Activated CD4-positive, CD25-positive, alpha-beta regulatory T cell (primary cell): ENCODE data around the gene RNF207.

Experiments
- DNase-seq, 4 experiments: peaks; one replicate each; lab custom pipeline; 2025; lab: John Stamatoyannopoulos, UW

The RNF207 gene

DNA sequence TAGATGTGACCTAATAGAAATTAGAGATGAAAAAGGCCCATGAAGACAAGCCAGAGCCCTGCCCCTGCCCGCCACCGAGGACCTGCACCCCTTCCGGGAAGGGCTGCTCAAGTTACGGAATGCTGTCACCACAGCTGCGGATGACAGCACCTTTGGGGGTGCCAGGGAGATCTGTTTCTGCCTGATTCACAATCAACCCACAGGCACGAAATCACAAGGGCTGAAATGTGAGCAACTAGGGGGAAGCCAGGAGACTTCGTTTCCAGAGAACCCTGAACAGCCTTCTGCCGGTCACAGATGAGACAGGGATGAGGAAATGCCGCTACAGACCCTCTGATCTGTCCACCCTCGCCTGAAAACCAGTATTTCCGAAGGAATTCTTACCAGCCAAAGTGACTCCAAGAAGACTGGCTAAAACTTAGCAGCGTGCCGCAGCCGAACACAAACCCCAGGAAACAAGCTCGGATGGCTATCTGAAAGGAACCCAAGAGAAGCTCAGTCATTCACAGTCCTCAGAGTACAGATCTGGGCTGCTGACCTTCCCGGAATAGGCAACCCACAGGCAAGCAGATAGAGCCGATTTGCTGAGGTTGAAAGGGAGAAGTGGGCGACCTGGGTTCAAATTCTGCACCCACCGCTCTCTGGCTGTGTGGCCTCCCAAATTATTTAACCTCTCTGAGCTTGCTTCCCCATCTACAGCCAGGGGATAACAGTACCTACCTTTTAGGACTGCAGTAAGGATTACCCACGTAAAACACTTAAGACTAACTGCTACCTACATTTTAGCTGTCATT, 28.8 kb downstream of the RNF207 start:
- DNase-seq: no peak

DNA sequence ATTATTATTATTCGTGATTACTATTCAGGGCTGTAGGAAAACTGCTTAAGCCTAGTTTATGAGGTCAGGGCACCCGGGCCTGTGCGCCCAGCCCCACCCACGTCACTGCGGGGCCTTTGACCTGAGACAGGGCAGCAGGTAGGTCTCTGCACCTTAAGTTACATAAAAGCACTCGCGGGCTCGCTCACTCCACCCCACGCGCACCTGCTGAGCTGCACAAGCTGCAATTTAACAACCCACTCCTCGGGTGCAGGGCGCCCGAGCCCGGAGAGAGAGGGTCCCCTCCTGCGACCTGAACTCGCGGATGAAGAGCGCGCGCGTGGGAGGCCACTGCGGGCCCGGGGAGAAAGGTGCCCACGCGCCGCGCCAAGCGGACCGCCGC, 29.4 kb downstream of the RNF207 start:
- no peak for DNase-seq

GRCh38 chr1:6237093-6237492, 31.2 kb downstream of the RNF207 start:
- DNase-seq: no peak

GRCh38 chr1:6239213-6239752, 33.4 kb downstream of the RNF207 start:
- no peak for DNase-seq

DNA sequence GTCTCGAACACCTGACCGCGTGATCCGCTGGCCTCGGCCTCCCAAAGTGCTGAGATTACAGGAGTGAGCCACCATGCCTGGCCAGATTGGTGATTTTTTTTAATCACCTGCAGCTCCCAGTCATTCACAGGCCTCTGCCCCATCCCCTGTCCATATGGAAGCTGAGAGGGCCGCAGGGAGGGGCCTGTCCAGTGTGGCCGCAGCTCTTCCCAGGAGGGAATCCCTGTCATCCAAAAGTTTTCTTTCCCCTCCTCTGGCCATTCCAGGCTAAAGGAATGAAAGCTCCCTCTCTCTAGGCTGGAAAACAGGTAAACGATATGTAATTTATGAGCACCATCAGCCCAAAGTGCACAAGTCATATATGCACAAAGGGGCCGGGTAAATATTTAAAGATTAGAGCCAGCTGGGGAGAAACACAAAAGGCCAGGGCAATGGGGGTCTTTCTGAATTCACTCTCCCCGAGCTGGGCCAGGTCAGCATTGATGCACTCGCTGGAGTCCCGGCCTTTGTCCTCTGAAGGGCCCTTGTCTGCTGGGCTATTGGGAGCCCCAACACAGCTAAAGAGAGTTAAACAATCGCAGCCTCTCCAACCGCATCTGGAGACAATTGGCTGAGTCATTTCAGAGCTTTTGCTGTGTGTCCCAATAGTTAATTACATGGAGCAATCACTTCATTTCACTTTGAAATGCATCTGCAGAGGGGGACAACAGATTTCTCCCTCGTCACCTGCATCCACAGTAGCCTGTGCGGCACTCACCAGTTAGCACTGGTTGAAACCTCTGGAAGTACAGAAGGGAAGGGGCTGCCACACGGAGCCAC, 34.2 kb downstream of the RNF207 start:
- no peak for DNase-seq

- DNase-seq: no peak
Measured at GRCh38 chr1:6241107-6241886, 35.4 kb downstream of the RNF207 start.

DNA sequence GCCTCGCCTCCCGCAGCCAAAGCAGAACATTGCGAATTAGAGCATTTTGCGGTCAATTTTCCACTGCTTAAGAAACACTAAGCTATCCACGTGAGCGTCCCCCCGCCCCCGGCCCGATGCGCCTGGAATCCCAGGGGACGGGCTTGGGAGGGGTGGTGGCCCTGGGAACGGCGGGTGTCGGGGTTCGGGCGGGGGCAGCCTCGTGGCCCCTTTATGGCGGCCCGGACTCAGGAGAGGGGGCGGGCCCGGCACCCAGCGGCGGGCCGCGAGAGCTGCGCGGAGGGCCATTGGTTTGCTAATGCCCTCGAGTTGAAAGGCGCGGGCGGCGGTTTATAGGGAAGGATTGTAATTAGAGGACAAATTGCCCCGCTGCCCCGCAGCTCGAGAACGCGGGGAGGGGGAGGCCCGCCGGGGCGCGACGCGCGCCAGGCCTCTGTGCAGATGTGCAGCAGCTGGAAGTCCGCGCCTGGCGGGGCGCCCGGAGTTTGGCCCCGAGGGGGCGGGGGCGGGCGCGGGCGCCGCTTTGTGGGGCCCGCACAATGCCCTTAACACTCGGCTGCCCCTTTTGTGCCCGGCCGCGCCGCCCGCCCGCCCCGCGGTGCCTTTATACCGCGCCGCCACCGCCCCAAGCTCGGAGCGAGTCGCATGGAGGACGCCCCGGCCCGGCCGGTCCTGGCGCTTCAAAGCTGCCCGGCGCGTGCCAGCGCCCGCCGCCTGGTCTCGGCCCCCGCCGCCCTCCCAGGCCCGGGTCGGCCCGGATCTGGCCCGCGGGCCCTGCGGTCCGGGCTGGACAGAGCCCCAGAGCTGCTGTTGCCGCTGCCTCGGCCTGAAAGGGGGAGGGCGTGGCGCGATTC, 36.2 kb downstream of the RNF207 start:
- DNase-seq: no peak

DNA sequence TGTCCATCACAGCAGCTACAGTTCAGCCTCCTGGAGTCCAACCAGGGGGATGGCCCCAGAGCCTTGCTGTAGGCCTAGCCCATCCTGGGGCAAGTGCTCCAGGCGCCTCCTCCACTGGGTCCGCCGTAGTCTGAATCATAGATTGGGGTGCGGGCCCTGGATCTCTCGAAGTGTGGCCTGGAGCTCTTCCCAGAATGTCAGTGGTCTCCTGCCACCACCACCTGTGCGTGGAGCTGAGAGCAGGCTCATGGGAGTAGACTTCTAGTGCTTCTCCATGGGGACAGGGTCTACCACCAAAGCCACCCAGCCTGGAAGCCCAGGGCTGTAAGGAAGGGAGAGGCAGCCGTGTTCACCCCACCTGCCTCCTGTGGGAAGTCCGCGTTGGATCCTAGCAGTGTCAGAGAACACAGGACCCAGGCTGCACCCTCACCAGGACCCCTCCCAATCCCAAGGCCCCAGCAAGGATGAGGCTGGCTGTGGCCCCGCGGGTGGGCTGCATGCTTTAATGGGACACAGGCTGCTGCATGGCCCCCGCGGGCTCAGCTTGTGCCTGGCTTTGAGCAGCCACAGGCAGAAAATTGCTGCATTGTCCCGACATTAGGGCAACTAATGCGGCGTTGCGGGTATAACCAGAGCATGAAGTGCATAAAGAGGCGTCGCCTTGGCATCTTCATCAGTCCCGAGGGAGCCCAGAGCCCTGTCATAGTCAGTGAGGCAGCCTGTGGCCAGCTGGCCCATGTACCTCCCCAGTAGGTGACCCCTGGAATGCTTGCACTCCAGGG, 37.3 kb downstream of the RNF207 start:
- DNase-seq: no peak

GRCh38 chr1:6243993-6244392, 38.1 kb downstream of the RNF207 start, which contains the start of gene HES3:
TSS of gene HES3 (plus strand) at chr1:6244179. CDS start at chr1:6244366, 187 bp downstream.
- no peak for DNase-seq

GRCh38 chr1:6244401-6245049, 38.6 kb downstream of the RNF207 start:
- DNase-seq: no peak

GRCh38 chr1:6245086-6245868, 39.4 kb downstream of the RNF207 start:
- DNase-seq: peak; percentile 57 to 65 (median 64)

- DNase-seq: peak in 1 of 4 experiments; percentile 21
Measured at GRCh38 chr1:6245869-6246496, 40.1 kb downstream of the RNF207 start.

- peak; percentile 59 to 75 (median 68) for DNase-seq
Measured at GRCh38 chr1:6246497-6247467, 40.9 kb downstream of the RNF207 start.

DNA sequence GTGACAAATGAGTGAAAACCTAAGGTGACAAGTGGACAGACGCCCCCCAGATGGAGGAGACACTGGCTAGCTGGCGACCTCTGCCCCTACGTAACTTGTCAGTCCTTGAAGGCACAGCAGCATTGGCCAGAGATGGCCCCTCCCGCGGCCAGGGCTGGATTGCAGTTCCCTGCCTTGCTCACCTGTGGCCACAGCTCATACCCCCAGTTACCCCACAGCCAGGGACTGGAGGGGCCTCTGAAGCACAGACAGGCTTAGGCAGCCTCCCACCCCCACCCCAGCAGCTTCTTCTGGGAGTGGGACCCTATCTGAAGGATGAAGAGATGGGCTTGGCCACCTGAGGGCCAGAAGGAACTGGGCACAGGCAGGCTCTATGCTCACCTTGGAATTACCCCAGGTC, 41.7 kb downstream of the RNF207 start:
- no peak for DNase-seq

DNA sequence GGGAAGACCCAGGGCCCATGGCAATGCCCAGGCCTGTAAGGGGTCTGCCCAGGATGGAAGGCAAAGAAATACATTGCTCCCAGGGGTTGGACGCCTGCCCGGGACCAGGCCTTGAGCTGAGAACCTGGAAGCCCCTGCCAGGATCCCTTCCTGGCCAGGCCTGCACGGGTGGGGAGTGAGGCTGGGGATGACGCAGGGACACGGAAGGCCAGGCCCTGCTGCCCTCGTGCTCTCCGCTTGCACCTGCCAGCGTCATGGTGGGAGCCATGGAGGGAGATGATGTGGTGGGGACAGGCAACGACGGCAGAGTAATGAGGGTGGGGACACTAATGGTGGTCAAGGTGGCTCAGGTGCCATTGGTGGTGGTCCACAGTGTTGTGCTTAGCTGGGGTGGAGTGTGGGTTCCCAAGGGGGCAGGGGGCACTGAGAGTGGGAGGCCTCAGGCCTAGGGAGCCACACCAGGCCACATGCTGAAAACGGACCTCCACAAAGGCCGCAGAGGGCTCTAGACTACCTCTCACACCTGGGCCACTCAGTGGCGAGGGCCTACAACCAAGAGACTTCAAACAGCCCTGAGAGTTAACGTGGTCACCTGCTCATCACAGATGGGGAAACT, 42.4 kb downstream of the RNF207 start:
- no peak for DNase-seq

DNA sequence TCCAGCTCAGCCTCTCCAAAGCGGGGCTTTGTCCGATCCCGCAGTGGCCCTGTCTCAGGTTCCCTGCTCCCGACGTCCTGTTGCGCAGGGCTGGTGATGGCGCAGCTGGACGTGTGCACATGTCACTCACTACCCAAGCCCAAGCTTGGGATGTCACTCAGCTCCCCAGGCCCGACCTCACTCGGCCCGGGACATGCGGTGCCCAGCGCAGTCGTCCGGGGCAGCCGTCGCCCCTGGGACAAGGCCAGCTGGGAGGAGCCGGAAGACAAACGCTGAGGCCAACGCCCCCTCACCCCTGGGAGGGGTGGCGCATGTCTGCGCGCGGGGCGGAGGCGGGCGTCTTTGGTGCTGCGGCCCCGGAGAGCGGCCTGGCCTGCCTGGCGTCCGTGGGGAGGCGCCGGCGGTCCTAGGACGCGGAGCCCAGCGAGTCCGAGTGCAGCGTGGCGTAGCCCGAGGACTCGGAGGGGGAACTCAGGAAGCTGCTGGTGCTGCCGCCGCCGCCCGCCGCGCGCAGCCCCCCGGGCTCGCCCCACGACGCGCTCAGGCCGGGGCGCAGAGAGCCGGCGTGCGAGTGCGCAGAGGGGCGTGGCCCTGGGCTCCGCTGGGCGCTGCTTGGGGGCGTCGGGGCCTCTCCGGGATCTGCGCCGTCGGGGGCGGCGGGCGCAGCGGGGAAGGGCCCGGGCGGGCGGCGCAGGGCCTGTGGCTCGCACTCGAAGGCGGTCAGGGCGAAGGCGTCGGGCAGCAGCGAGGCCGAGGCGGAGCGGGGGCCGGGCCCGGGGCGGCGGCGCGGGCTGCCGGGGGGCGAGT, 43.2 kb downstream of the RNF207 start:
- no peak for DNase-seq
